GM19324 (cell line): Measurements from ENCODE around the gene PRAMEF12.
"Not testable (repeated sequence)": the region's sequence is repeated elsewhere in the genome, so short reads cannot be mapped to it uniquely, and the experiment has no call there.

Experiments used
- ATAC-seq: cut with Tn5 transposase; IDR thresholded peaks from one replicate; pipeline ENCODE4 v1.9.1; 2021; ENCODE audit warnings: mild to moderate bottlenecking, moderate library complexity; ENCODE audit not compliant: unreplicated experiment, low FRiP score

Gene PRAMEF12

GRCh38 chr1:12773438-12773837, at the start of gene PRAMEF12:
TSS of gene PRAMEF12 (plus strand) at chr1:12773738. CDS start at chr1:12774868, 1,130 bp downstream.
- no peak for ATAC-seq

- no peak for ATAC-seq
Measured at GRCh38 chr1:12728391-12728790, 45.1 kb upstream of the PRAMEF12 start.

- no peak for ATAC-seq
Measured at GRCh38 chr1:12730156-12730555, 43.4 kb upstream of the PRAMEF12 start.

- not testable (repeated sequence) for ATAC-seq
Measured at GRCh38 chr1:12731084-12731483, 42.5 kb upstream of the PRAMEF12 start.

GRCh38 chr1:12734651-12735050, 38.9 kb upstream of the PRAMEF12 start:
- ATAC-seq = no peak

GRCh38 chr1:12738934-12739333, 34.6 kb upstream of the PRAMEF12 start:
- ATAC-seq = no peak

- no peak for ATAC-seq
Measured at GRCh38 chr1:12739613-12740012, 33.9 kb upstream of the PRAMEF12 start.

- ATAC-seq = no peak
Measured at GRCh38 chr1:12741946-12742345, 31.6 kb upstream of the PRAMEF12 start.

- ATAC-seq = no peak
Measured at GRCh38 chr1:12745126-12745991, 28.2 kb upstream of the PRAMEF12 start.

GRCh38 chr1:12745992-12746323, 27.6 kb upstream of the PRAMEF12 start, which contains the start of gene CFAP107:
TSS of gene CFAP107 (plus strand) at chr1:12746200. CDS start at chr1:12746431, 231 bp downstream.
- no peak for ATAC-seq

GRCh38 chr1:12748778-12749355, 24.7 kb upstream of the PRAMEF12 start:
- no peak for ATAC-seq

- ATAC-seq = no peak
Measured at GRCh38 chr1:12754738-12755137, 18.8 kb upstream of the PRAMEF12 start.

GRCh38 chr1:12756273-12756672, 17.3 kb upstream of the PRAMEF12 start:
- ATAC-seq = no peak

GRCh38 chr1:12756768-12757413, 16.6 kb upstream of the PRAMEF12 start:
- no peak for ATAC-seq

GRCh38 chr1:12757836-12758235, 15.7 kb upstream of the PRAMEF12 start:
- ATAC-seq = no peak

GRCh38 chr1:12760256-12760795, 13.2 kb upstream of the PRAMEF12 start:
- ATAC-seq = no peak

GRCh38 chr1:12761781-12762180, 11.8 kb upstream of the PRAMEF12 start:
- ATAC-seq = no peak

GRCh38 chr1:12762766-12763165, 10.8 kb upstream of the PRAMEF12 start:
- no peak for ATAC-seq

GRCh38 chr1:12763479-12763878, 10.1 kb upstream of the PRAMEF12 start:
- no peak for ATAC-seq

- ATAC-seq = no peak
Measured at GRCh38 chr1:12764016-12764415, 9.5 kb upstream of the PRAMEF12 start.

- no peak for ATAC-seq
Measured at GRCh38 chr1:12769031-12769430, 4.5 kb upstream of the PRAMEF12 start.
